GM13976 (cell line): ENCODE measurements around the gene TIMM29.

Source experiments
- DNase-seq: peaks from one replicate; pipeline ENCODE4 v3.0.0; 2012; ENCODE audit warnings: low spot score
- CTCF ChIP-seq: IDR thresholded peaks from 2 replicates; pipeline ENCODE4 v1.5.1; 2012; ENCODE audit warnings: borderline replicate concordance, mild to moderate bottlenecking; ENCODE audit not compliant: insufficient read depth; ENCODE audit errors: extremely low read depth, missing control alignments, control extremely low read depth
- in situ Hi-C: fragments of 300-500 bp; cut with MboI; formaldehyde crosslinking; loops from one replicate; pipeline ENCODE4 v1.12.0; 2022; ENCODE audit warnings: low sequenced_read_pairs, mixed read lengths, inconsistent platforms; ENCODE audit not compliant: unreplicated experiment

Gene TIMM29

GRCh38 chr19:10887616-10888367 is 40.8 kb upstream of the TIMM29 start:
- in situ Hi-C loops: no loop called here
- no peak for TF ChIP-seq CTCF
- no peak for DNase-seq

- peak; percentile 76 for DNase-seq
- in situ Hi-C loops: no loop called here
- no peak for TF ChIP-seq CTCF
These were observed 40.2 kb upstream of the TIMM29 start for GRCh38 chr19:10888421-10888866.

GRCh38 chr19:10889880-10890279 is 38.7 kb upstream of the TIMM29 start:
- DNase-seq: no peak
- in situ Hi-C loops: no loop called here
- TF ChIP-seq CTCF: no peak

- in situ Hi-C loops: no loop called here
- no peak for DNase-seq
- TF ChIP-seq CTCF: no peak
These were observed 37.1 kb upstream of the TIMM29 start for GRCh38 chr19:10891405-10892086.

- DNase-seq: no peak
- no peak for TF ChIP-seq CTCF
- in situ Hi-C loops: no loop called here
These were observed 36.4 kb upstream of the TIMM29 start for GRCh38 chr19:10892256-10892655.

GRCh38 chr19:10894911-10895213 is 33.7 kb upstream of the TIMM29 start:
- in situ Hi-C loops: no loop called here
- no peak for DNase-seq
- TF ChIP-seq CTCF: no peak
